ENCODE results near the gene GNB1. TPM values are rescaled to one million over a fixed set of nuclear protein-coding genes. Genes with fewer than 3 reads are reported as not detected.
"Not testable (repeated sequence)": the region's sequence is repeated elsewhere in the genome, so short reads cannot be mapped to it uniquely, and the experiment has no call there.

GNB1 gene
- total RNA-seq, 1 experiment from 2014 or later: 89.2 TPM

DNA sequence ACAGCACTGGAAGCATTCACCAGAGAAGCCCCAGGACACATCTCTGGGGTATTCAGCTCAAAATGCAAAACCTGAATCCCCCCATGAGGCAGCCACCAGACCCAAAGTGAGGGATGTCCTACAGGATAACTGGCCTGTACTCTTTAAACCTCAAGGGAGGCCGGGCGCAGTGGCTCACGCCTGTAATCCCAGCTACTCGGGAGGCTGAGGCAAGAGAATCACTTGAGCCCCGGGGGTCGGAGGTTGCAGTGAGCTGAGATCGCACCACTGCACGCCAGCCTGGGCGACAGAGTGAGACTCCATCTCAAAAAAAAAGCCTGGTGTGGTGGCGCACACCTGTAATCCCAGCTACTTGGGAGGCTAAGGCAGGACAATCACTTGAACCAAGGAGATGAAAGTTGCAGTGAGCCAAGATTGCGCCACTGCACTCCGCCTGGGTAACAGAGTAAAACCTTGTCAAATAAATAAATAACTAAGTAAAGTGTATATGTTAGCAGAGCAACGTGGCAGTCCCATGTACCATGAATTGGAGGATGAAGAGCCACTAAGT, 29.1 kb downstream of the GNB1 start:
- not testable (repeated sequence) for DNase-seq (ENCODE audit: extremely low read depth, low read depth)

DNA sequence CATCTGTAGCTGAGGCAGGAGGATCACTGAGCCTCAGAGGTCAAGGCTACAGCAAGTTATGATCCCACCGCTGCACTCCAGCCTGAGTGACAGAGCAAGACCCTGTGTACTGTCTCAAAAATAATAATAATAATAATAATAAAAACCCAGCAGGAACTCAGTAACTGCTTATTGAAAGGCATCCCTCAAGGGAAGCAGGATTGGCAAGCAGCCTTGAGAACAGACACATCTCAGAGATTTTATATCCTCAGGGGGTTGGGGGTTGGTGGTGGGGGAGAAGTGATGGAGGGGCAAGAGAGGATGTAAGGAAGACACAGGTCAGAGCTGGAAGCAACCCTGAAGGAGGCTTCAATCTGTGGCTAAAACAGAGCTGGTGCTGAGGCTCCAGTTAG, 29.6 kb downstream of the GNB1 start:
- no peak for DNase-seq (ENCODE audit: extremely low read depth, low read depth)

DNA sequence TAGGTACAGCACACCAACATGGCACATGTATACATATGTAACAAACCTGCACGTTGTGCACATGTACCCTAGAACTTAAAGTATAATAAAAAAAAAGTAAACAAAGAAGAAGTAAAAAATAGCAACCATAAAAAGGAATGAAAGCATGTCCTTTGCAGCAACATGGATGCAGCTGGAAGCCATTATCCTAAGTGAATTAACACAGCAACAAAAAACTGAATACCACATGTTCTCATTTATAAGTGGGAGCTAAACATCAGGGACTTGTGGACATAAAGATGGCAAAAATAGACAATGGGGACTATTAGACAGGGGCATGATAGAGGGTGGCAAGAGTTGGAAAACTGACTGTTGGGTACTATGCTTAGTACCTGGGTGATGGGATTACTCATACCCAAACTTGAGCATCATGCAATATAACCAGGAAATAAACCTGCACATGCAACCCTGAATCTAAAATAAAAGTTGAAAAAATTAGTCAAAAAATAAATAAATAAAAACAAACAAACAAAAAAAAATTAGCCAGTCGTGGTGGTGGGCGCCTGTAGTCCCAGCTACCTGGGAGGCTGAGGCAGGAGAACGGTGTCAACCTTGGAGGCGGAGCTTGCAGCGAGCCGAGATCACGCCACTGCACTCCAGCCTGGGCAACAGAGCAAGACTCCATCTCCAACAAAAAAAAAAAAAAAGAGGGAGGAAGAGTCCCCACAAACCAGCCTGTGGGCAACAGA, 30.8 kb downstream of the GNB1 start:
- not testable (repeated sequence) for DNase-seq (ENCODE audit: extremely low read depth, low read depth)

DNA sequence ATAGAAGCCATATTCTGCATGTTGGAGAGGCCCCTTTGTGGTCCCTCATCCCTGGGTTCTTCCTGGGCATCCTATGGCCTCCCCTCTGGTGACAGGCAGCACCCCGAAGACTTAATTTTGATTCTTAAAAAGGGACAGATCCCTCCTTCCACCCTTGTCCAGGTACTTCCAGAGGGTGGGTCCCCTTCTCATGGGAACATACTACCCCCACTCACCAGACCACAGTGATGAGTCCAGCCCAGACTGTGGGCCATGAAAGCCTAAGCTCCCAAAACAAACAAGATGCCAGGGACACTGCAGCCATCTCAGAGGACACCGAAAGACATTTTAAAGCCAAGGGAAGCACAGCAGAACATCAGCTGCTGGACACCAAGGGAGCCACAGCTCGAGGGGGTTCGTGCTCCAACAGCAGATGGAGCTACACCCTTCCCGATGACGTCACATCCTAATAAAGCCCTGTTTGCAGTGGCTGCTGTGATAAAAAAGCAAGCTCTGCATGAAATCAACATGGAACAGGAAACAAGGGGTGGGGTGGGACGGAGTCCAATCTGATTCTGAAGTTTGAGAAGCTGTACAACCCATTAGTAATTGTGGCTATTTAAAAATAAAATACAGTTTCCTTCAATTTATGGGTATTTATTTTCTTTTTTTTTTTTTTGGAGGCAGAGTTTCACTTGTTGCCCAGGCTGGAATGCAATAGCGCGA, 32.4 kb downstream of the GNB1 start:
- peak; percentile 18 for DNase-seq (ENCODE audit: extremely low read depth, low read depth)

DNA sequence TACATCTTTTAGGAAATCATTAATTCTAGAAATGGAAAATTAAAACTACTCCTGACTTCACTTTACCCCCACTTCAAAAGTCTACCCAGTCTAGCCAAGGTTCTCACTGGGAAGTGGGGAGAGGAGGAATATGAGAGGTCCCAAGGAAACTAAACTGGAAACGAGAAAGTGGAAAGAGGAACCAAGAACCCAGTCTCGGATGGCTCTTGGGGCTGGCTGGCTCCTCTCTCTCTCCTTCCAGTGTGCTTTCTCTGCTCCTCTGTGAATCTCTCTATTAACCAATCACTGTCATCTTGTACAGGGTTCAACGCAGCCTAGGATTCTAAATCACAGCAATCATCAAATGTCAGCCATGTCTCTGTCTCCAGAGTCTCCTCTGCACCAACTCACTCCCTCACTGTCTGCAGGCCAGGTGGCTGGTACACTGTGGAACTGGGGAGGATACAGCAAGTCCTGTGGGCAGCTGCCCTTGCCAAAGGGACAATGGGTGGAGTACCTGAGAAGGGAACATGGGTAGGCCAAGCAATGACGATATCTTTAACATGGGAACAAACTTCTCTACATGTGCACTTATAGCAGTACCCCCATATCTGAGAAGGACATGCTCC, 33.7 kb downstream of the GNB1 start:
- DNase-seq (ENCODE audit: extremely low read depth, low read depth): no peak

DNA sequence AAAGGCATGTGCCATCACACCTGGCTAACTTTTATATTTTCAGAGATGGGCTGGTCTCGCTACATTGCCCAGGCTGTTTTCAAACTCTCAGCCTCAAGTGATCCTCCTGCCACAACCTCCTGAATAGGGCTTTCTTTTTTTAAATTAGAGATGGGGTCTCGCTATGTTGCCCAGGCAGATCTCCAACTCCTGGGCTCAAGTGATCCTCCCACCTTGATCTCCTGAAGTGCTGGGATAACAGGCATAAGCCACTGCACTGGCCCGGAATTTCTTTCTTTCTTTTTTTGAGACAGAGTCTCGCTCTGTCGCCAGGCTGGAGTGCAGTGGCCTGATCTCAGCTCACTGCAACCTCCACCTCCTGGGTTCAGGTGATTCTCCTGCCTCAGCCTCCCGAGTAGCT, 34.7 kb downstream of the GNB1 start:
- not testable (repeated sequence) for DNase-seq (ENCODE audit: extremely low read depth, low read depth)

DNA sequence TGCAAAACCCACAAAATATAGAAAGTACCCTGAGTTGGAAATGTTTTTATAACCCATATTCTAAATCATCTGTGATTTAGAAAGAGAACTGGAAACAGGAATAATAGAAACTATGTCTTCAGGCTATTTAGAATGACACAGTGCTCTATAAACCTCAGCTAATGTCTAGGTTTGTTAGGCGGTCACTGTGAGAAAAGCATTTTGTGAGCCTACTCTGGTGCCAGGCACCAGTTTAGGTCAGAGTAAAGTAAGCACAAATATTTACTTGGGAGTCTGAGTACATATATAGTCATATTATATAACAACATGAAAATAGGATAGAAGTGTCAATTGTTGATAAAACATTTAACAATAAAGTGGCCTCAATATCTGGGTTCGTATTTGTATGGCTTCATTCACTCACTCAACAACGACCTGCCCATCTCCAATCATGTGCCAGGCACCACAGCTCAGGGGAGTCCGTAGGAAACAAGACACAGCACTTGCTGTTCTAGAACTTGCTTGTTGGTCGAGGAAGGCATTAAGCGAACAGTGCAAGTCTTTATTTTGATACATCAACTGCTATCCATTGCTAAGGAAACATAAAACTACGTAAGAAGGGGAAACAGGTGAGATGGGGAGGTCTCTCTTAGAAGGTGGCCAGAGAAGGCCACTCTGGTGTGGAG, 37.2 kb downstream of the GNB1 start:
- DNase-seq (ENCODE audit: extremely low read depth, low read depth): no peak

DNA sequence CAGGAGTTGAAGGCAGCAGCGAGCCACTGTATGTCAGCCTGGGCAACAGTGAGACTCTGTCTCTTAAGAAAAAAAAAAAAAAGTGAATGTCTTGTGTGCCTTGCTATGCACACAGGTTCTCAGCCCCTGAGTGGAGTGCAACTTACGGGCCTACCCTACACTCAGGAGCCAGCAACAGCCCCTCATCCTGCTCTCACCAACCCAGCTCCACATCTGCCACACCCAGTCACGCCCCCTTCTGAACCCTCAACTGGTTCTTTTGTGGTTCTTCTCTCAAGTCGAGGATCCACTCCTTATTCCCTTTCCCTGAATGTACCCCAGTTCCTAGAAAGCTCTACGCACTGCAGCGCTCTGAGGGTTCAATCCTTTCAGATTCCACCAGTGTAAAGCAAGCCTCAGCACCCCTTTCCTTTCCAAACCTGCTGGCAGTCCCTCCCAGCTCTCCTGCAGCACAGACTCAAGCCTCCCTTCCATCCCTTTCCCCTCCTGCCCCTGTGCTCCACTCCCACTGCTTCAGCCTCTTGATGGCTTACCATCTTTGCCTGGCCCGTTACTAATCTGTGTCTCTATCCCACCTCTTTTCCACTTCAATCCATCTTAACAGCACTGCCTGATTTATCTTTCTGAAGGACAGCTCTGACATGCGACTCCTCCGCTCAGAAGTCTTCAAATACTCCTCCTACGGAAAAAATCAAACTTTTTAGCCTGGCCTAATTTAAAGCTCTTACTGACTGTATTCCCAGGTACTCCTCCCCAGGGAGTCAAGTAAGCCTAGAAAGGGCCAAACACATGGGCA, 38.1 kb downstream of the GNB1 start:
- DNase-seq (ENCODE audit: extremely low read depth, low read depth): no peak

DNA sequence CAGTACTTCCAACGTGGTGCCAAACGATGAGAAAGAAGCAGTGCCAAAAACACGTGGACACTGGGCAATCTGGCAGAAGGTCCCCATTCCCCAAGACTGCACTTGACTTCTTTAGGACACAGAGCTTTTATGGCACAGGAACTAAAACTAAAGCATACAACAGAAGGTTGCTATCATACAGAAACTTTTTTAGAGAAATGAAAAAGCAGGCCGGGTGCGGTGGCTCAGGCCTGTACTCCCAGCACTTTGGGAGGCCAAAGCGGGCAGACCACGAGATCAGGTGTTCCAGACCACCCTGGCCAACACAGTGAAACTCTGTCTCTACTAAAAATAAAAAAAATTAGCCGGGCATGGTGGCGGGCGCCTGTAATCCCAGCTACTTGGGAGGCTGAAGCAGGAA, 43.0 kb downstream of the GNB1 start:
- DNase-seq (ENCODE audit: extremely low read depth, low read depth): no peak

DNA sequence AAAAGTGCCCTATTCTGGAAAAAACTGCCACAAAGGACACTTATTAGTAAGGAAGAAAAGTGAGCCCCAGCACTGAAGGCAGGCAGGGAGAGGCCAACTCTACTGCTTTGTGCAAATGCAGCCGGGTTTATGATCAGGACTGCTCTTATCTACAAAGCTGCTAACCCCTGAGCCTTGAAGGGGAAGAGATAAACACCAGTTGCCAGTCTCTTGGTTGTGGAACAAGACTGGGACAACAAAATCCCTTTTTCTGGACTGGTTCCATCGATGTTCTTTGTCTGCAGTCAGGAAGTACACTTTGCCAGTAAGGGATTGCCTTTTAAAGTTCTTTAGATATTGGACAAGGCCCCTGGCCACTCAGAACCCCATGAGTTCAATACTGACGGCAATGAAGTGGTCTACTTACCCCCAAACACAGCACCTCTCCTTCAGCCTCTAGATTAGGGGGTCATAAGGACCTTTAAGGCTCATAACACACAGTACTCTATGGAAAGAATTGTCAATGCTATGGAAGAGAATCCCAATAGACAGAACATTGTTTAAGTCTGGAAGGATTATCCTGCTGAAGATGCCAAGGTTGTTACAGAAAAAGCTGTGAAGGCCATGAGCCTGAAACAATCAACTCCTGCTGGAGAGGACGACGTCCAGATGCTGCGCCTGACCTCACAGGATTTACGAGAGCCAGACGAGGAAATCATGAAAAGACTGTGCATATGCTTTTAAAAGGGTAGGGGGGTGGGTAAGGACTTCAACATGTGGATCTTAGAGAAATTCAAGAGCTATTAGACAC, 43.6 kb downstream of the GNB1 start:
- DNase-seq (ENCODE audit: extremely low read depth, low read depth): no peak

DNA sequence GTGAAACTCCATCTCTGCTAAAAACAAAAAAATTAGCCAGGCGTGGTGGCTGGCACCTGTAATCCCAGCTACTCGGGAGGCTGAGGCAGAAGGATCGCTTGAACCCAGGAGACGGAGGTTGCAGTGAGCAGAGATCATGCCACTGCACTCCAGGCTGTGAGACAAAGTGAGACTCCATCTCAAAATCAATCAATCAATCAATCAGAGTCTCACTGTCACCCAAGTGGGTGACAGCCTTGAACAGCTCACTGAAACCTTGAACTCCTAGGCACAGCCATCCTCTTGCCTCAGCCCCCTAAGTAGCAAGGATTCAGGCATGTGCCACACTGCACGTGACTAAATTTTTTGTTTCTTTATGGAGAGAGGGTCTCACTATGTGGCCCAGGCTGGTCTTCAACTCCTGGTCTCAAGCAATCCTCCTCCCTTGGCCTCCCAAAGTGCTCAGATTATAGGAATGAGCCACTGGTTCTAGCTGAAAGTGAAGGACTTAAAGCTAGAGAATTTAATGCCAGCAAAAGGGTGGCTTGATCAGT, 44.4 kb downstream of the GNB1 start:
- no peak for DNase-seq (ENCODE audit: extremely low read depth, low read depth)

DNA sequence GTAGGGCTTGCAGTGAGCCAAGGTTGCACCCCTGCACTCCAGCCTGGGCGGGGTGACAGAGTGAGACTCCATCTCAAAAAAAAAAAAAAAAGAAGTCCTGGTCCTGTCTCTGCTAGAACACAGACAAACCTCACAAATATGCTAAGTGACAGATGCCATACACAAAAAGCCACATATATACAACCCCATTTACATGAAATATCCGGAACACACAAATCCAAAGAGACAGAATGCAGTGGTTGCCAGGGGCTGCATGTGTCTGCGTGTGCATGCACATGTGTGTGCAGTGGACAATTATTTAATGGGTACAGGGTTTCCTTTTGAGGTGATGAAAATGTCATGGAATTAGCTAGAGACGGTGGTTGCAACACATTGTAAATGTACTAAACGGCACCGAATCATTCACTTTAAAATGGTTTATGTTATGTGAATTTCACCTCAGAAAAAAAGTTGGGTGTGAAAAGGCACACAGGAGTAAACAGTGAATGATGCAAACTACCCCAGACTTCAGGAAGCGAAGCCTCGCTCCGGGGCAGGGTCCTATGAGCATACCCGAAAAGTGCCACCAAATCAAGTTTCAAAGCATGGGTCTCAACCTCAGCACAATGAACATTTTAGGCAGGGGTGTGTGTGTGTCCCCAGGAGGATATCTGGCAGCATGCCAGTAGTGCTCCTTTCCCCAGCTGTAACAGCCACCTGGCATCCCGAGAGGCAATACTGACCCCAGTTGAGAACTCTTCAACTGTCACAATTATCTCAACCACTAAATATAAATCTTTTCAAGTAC, 48.3 kb downstream of the GNB1 start:
- no peak for DNase-seq (ENCODE audit: extremely low read depth, low read depth)

DNA sequence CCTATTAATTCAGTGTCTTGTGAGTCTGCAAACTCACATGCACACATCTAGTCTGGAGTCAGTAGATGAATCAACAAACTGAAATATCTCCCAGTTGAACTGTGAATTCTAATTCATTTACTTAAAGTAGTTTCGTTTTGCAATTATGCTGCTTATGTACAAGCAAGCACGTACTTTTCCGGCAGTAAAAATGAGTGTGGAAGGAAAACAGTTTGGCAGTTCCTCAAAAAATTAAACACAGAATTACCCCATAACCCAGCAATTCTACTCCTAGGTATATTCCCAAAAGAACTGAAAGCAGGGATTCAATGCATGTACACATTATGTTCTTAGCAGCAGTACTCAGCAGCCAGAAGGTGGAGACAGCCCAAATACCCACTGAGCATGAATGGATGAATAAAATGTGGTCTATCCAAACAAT, 49.3 kb downstream of the GNB1 start:
- no peak for DNase-seq (ENCODE audit: extremely low read depth, low read depth)

DNA sequence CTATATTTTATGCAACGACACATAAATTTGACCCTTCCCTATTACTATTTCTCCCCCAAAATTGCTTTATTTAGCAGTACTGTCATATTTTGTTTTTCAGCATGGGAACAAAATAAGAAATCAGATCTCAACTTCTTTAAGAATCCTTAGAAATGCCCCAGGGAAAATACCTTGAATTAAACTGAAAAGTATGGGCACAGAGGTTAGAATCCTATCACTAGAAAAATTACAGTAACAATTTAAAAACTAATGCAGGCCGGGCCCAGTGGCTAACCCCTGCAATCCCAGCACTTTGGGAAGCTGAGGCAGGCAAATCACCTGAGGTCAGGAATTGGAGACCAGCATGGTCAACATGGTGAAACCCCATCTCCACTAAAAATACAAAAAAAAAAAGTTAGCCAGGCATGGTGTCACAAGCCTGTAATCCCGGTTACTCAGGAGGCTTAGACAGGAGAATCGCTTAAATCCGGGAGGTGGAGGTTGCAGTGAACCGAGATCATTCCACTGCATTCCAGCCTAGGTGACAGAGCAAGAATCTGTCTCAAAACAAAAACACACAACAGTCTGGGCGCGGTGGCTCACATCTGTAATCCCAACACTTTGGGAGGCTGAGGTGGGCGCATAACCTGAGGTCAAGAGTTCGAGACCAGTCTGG, 51.4 kb downstream of the GNB1 start:
- no peak for DNase-seq (ENCODE audit: extremely low read depth, low read depth)

DNA sequence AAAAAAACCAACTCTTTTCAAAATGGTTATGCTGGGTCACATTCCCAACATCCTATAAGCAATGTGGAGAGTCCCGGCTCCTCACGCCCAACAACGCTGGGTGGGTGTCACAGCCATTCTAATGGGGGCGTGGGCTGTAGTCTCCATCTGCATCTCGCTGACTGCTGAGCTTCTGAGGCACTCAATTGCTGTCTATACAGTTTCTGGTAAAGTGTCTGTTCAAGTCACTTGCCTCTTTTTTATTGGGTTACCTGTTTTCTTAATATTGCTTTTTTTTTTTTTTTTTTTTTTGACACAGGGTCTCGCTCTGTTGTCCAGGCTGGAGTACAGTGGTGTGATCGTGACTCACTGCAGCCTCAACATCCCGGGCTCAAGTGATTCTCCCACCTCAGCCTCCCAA, 54.8 kb downstream of the GNB1 start:
- DNase-seq (ENCODE audit: extremely low read depth, low read depth): no peak

DNA sequence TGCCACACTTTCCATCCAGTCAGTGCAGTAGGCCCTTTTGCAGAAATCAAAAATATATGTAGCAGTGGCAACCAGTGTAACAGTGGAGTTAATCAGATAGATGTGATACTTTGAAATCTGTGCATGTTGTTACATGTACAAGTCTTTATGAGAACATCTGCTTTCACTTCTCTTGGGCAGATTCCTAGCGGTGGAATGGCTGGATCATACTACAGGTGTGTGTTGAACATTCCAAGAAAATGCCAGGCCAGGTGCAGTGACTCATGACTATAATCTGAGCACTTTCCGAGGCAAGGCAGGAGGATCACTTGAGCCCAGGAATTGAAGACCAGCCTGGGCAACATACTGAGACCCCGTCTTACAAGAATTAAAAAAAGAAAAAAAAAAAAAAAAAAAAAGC, 55.3 kb downstream of the GNB1 start:
- no peak for DNase-seq (ENCODE audit: extremely low read depth, low read depth)

DNA sequence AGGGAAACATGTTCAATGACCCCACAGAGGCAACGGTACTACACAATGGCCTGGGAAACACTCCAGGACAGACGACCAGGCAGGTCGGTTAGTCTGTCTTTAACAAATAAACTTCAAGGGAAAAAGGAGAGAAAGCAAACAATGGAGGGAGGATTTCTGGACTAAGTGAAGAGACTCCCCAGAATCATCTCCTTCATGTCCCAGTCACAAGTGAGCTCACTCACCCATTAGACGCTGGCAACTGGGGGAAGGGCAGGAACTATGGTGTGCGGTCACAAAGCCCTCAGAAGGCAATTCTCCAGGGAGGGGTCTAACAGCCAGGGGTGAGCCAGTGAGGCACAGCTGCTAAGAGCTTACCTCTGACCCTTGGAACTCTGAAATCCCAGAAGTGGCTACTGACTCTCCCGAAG, 57.0 kb downstream of the GNB1 start:
- no peak for DNase-seq (ENCODE audit: extremely low read depth, low read depth)

DNA sequence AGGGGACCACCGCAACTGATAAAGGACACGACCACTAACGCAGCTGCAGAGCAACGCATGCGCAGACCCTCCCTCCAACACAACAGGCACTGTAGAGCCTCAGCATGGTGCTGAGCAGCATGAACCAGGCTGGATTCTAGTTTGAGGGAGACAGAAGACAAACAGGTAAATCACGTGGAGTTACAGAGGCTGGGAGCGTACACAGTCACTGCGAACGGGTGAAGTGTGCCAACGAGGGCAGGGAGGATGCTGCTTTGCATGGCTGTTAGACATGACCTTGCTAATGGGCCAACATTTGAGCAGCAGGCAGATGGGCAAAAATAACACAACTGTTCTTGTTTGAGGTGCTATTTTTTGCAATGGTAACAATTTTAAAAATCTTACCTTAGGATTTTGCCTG, 57.4 kb downstream of the GNB1 start:
- DNase-seq (ENCODE audit: extremely low read depth, low read depth): no peak
